B cell (primary cell): ENCODE data around the gene HMHB1. TPM values are rescaled to one million over a fixed set of nuclear protein-coding genes. Genes with fewer than 3 reads are reported as not detected.

Experiments used
- ATAC-seq: fragments of 200-7000 bp; cut with Tn5 transposase; one replicate; pipeline ENCODE4 v1.10.0; 2021; ENCODE audit warnings: low read depth, mild to moderate bottlenecking, moderate number of reproducible peaks, moderate library complexity
- CTCF ChIA-PET: fragments of 350-600 bp; sonication (Branson Sonifier 250); formaldehyde crosslinking; loops from one replicate; lab custom pipeline; 2021; ENCODE audit warnings: antibody characterized with exemption, inconsistent platforms; lab: Charles Lee
- POLR2A ChIA-PET: fragments of 350-600 bp; sonication (Branson Sonifier 250); formaldehyde crosslinking; loops from one replicate; lab custom pipeline; 2021; ENCODE audit warnings: antibody characterized with exemption; lab: Charles Lee
- DNase-seq: peaks from one replicate; pipeline ENCODE4 v3.0.0; 2013
- H2AFZ ChIP-seq: 2 replicates; pipeline ENCODE4 v1.6.1; 2012; ENCODE audit warnings: mild to moderate bottlenecking, low read depth, low read length; ENCODE audit not compliant: insufficient read depth, poor library complexity, severe bottlenecking
- H3K27ac ChIP-seq, 2 donors: 1 replicate in 1 of 2; 2 replicates in 1 of 2; pipeline ENCODE4 v1.5.1; 2012 to 2013; ENCODE audit warnings: low read length in 2 of 2, mild to moderate bottlenecking in 2 of 2, moderate library complexity in 1 of 2
- H3K27me3 ChIP-seq, 4 experiments: fragments of 200-600 bp in 1 of 4; sonication (generic) in 1 of 4; replicated peaks in 1 of 4; 1 replicate in 2 of 4; 2 replicates in 2 of 4; pipeline versions ENCODE4 v1.6.1 to v1.7.0; 2013 to 2016; ENCODE audit warnings: low read length in 3 of 4, mild to moderate bottlenecking in 2 of 4, mixed read lengths in 1 of 4, moderate library complexity in 1 of 4; ENCODE audit not compliant: insufficient read depth in 4 of 4, control insufficient read depth in 3 of 4; ENCODE audit errors: control extremely low read depth in 1 of 4
- H3K36me3 ChIP-seq, 2 experiments: replicated peaks in 1 of 2; 1 replicate in 1 of 2; 2 replicates in 1 of 2; pipeline versions ENCODE4 v1.6.1 to v1.7.1; 2013; ENCODE audit warnings: low read length in 1 of 2; ENCODE audit not compliant: insufficient read depth in 2 of 2, control insufficient read depth in 1 of 2; ENCODE audit errors: control extremely low read depth in 1 of 2, extremely low read depth in 1 of 2
- H3K4me1 ChIP-seq, 2 donors: fragments of 200-600 bp in 1 of 2; sonication (generic) in 1 of 2; 1 replicate in 1 of 2; 2 replicates in 1 of 2; pipeline versions ENCODE4 v1.5.1 to v1.6.1; 2013 to 2017; ENCODE audit warnings: low read length in 2 of 2; ENCODE audit not compliant: control insufficient read depth in 2 of 2, insufficient read depth in 2 of 2
- H3K4me2 ChIP-seq: replicated peaks from 2 replicates; pipeline ENCODE3; 2012; ENCODE audit warnings: mild to moderate bottlenecking, low read depth, low read length; ENCODE audit not compliant: poor library complexity, severe bottlenecking
- H3K4me3 ChIP-seq, 5 experiments: fragments of 200-600 bp in 1 of 5; sonication (generic) in 1 of 5; 1 replicate in 3 of 5; 2 replicates in 2 of 5; pipeline versions ENCODE4 v1.5.1 to v1.7.0; 2011 to 2016; ENCODE audit warnings: low read length in 4 of 5, mild to moderate bottlenecking in 4 of 5, low read depth in 2 of 5, control low read depth in 1 of 5, moderate library complexity in 1 of 5; ENCODE audit not compliant: insufficient read depth in 1 of 5; ENCODE audit errors: control extremely low read depth in 1 of 5, extremely low read depth in 1 of 5
- H3K79me2 ChIP-seq: fragments of 200-600 bp; sonication (generic); one replicate; pipeline ENCODE4 v1.6.0; 2016; ENCODE audit warnings: low read length; ENCODE audit not compliant: control insufficient read depth, insufficient read depth
- H3K9ac ChIP-seq: fragments of 200-600 bp; sonication (generic); 2 replicates; pipeline ENCODE4 v1.6.1; 2017; ENCODE audit warnings: mild to moderate bottlenecking, low read length, moderate library complexity
- H3K9me3 ChIP-seq, 3 donors: one replicate each; pipeline versions ENCODE4 v1.6.1 to v1.7.1; 2013; ENCODE audit warnings: low read length in 2 of 3; ENCODE audit not compliant: control insufficient read depth in 2 of 3, insufficient read depth in 1 of 3; ENCODE audit errors: control extremely low read depth in 1 of 3
- H4K20me1 ChIP-seq: 2 replicates; pipeline ENCODE4 v1.6.0; 2012; ENCODE audit warnings: mild to moderate bottlenecking, low read length; ENCODE audit not compliant: insufficient read depth, control insufficient read depth, poor library complexity, severe bottlenecking
- H3K27ac Mint-ChIP-seq: one replicate; pipeline ENCODE4 v1.8.0; 2021; ENCODE audit warnings: mixed read lengths
- H3K27me3 Mint-ChIP-seq: one replicate; pipeline ENCODE4 v1.8.0; 2021; ENCODE audit warnings: mixed read lengths
- H3K4me1 Mint-ChIP-seq: one replicate; pipeline ENCODE4 v1.8.0; 2021; ENCODE audit warnings: mixed read lengths
- H3K4me3 Mint-ChIP-seq: one replicate; pipeline ENCODE4 v1.8.0; 2021; ENCODE audit warnings: mixed read lengths
- H3K9me3 Mint-ChIP-seq: one replicate; pipeline ENCODE4 v1.8.0; 2022; ENCODE audit warnings: mixed read lengths; ENCODE audit not compliant: insufficient read depth
- EZH2 ChIP-seq: IDR thresholded peaks from 2 replicates; pipeline ENCODE4 v1.6.1; 2012; ENCODE audit warnings: borderline replicate concordance, low read depth, mild to moderate bottlenecking, moderate library complexity, low read length; ENCODE audit not compliant: insufficient read depth, poor library complexity, severe bottlenecking
- WGBS: methylation state at CpG from one replicate; pipeline ENCODE4 v1.1.5; 2013; ENCODE audit warnings: missing lambda C conversion rate; ENCODE audit not compliant: insufficient coverage; 5-methylcytosine and 5-hydroxymethylcytosine counted together
- intact Hi-C: fragments of 100-400 bp; cut with micrococcal nuclease; formaldehyde crosslinking; loops from one replicate; pipeline ENCODE4 v1.10.0; 2022
- polyA plus RNA-seq: library from polyadenylated mRNA; depleted of rRNA; stranded (reverse); fragments of >200 nt; gene quantifications from 2 replicates; pipeline ENCODE4 v1.2.3, GENCODE V29; 2012
- total RNA-seq, 2 donors: library from RNA; stranded (reverse); fragments of 120-200 nt in 1 of 2; gene quantifications; 1 replicate in 1 of 2; 2 replicates in 1 of 2; pipeline versions ENCODE4 v1.2.3 to v1.2.4, GENCODE V29; 2013 to 2022
- TF ChIP-seq, protein P1 (sequence below): fragments of 200-600 bp; IDR thresholded peaks from one replicate; pipeline ENCODE4 v1.8.0; 2022; ENCODE audit warnings: antibody characterized with exemption, mild to moderate bottlenecking

Gene HMHB1
- total and polyA plus RNA-seq, 2 donors (not counting 1 experiment from before 2014, with no cell fraction given) = not detected

DNA sequence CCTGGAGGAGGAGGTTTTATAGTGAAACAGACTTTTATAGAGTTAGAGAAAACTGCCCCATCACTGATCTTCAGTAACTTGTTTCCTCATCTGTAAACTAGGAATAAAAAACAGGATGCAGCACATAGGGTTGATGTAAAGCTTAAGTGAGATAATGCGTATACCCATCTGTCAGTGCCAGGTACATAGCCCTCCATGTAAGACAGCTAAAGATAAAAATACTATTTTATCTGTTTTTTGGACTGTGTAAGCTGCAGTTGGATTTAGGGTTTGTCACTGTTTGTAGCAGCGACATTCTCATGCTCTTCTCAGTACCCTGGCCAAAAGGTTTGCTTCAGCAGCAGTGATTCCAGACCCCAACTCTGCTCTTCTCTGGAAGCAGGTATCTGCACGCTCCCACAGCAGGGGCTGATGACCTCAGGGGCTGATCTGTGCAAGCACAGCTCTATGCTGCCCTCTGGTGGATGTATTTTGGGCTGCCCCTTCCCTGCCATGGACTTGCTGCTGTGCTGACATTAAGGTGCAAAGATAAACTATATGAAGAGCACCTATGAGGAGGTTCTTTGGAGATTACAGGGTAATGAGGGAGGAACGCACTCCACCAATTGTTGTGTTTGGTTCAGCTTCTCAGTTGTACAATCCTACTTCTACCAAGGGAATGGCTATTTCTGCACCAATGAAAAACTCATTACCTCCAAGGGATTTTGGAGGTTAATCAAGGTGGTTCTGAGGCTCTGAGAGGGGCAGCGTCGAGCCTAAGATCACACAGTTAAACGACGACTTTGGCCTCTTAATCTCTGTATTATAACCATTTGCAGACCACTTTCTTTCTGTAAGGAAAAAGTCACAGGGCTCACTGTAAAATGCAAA, 13.1 kb downstream of the HMHB1 start:
- H3K9me3 Mint-ChIP-seq = no peaks in the 10 kb centered on the region
- WGBS = 0% methylated on average over 1 of the region's 8 CpGs
- ATAC-seq = peak; percentile 96

More for the DNA sequence above, 13.1 kb downstream of the HMHB1 start:
- no peak overlapping the region for H3K9ac ChIP-seq
- H3K4me1 ChIP-seq = peaks cover 3 to 5% of the 10 kb centered on the region in 2 donors
- H3K9me3 ChIP-seq = no peaks in the 10 kb centered on the region
- H3K4me3 Mint-ChIP-seq = no peak overlapping the region
- H3K4me3 ChIP-seq = no peak overlapping the region
- H3K36me3 ChIP-seq = no peaks in the 10 kb centered on the region
- no peak overlapping the region for H3K4me2 ChIP-seq
- no peaks in the 10 kb centered on the region for H3K79me2 ChIP-seq
- H4K20me1 ChIP-seq = no peaks in the 10 kb centered on the region
- peak; percentile 85 for DNase-seq
- peak overlapping the region; percentile 40 for H2AFZ ChIP-seq
- POLR2A ChIA-PET = interaction anchor here (1.2 kb wide), 1 partner anchor 422 kb away, joined by 4 read pairs; the partner anchor contains the start of gene NR3C1
- no peaks in the 10 kb centered on the region for H3K27me3 ChIP-seq
- TF ChIP-seq EZH2 = no peak
- TF ChIP-seq, protein P1, sequence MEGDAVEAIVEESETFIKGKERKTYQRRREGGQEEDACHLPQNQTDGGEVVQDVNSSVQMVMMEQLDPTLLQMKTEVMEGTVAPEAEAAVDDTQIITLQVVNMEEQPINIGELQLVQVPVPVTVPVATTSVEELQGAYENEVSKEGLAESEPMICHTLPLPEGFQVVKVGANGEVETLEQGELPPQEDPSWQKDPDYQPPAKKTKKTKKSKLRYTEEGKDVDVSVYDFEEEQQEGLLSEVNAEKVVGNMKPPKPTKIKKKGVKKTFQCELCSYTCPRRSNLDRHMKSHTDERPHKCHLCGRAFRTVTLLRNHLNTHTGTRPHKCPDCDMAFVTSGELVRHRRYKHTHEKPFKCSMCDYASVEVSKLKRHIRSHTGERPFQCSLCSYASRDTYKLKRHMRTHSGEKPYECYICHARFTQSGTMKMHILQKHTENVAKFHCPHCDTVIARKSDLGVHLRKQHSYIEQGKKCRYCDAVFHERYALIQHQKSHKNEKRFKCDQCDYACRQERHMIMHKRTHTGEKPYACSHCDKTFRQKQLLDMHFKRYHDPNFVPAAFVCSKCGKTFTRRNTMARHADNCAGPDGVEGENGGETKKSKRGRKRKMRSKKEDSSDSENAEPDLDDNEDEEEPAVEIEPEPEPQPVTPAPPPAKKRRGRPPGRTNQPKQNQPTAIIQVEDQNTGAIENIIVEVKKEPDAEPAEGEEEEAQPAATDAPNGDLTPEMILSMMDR = peak; percentile 95
- H3K27ac Mint-ChIP-seq = no peak overlapping the region
- H3K4me1 Mint-ChIP-seq = peaks cover 8% of the 10 kb centered on the region
- CTCF ChIA-PET = interaction anchor here (0.5 to 8.5 kb wide), 48 partner anchors 10 to 1108 kb away, joined by 3 to 123 read pairs (median 4); partner anchors contain the start of genes HMHB1, KCTD16, NR3C1 and YIPF5
- intact Hi-C loops = loop anchor here (1.0 to 10.0 kb wide), 7 partner anchors 367 to 903 kb away; partner anchors contain the start of gene NR3C1
- H3K27me3 Mint-ChIP-seq = no peaks in the 10 kb centered on the region
- H3K27ac ChIP-seq = no peak overlapping the region
